Stimulated activated naive CD8-positive, alpha-beta T cell treated with anti-CD3 and anti-CD28 coated beads, Interleukin-15, Interleukin-2, amounts not matched to agents 100 ng/mL and 50 ng/mL, for 24 hours (primary cell): ENCODE measurements around the gene SPTBN1.
"Not testable (repeated sequence)": the region's sequence is repeated elsewhere in the genome, so short reads cannot be mapped to it uniquely, and the experiment has no call there.

Experiments used
- H3K27ac Mint-ChIP-seq: one replicate; pipeline ENCODE4 v1.8.0; 2021; ENCODE audit warnings: mild to moderate bottlenecking, mixed read lengths
- H3K27me3 Mint-ChIP-seq: one replicate; pipeline ENCODE4 v1.8.0; 2021; ENCODE audit warnings: mixed read lengths
- H3K36me3 Mint-ChIP-seq: one replicate; pipeline ENCODE4 v1.8.0; 2021; ENCODE audit warnings: low read depth, mixed read lengths
- H3K4me1 Mint-ChIP-seq: one replicate; pipeline ENCODE4 v1.8.0; 2021; ENCODE audit warnings: low read depth, mixed read lengths
- H3K4me3 Mint-ChIP-seq: one replicate; pipeline ENCODE4 v1.8.0; 2021; ENCODE audit warnings: mild to moderate bottlenecking, mixed read lengths
- H3K9me3 Mint-ChIP-seq: one replicate; pipeline ENCODE4 v1.8.0; 2021; ENCODE audit warnings: mixed read lengths

SPTBN1 gene

GRCh38 chr2:54675738-54676137, 219.6 kb downstream of the SPTBN1 start:
- Mint-ChIP-seq H3K4me1 (peaks cover 45% of the 10 kb centered on the region), H3K36me3 (peaks cover 6% of the 10 kb centered on the region), H3K27me3 (peaks cover 42% of the 10 kb centered on the region), H3K4me3 (no peak overlapping the region), H3K27ac (no peak overlapping the region), H3K9me3 (no peaks in the 10 kb centered on the region)

GRCh38 chr2:54676656-54677055, 220.5 kb downstream of the SPTBN1 start:
- Mint-ChIP-seq H3K27me3 (peaks cover 48% of the 10 kb centered on the region), H3K4me3 (no peak overlapping the region), H3K36me3 (no peaks in the 10 kb centered on the region), H3K27ac (no peak overlapping the region), H3K4me1 (peaks cover 54% of the 10 kb centered on the region), H3K9me3 (no peaks in the 10 kb centered on the region)

GRCh38 chr2:54677476-54678265, 221.5 kb downstream of the SPTBN1 start:
- Mint-ChIP-seq H3K4me3 (no peak overlapping the region), H3K27ac (no peak overlapping the region), H3K9me3 (no peaks in the 10 kb centered on the region), H3K36me3 (no peaks in the 10 kb centered on the region), H3K27me3 (peaks cover 49% of the 10 kb centered on the region), H3K4me1 (peaks cover 48% of the 10 kb centered on the region)

- Mint-ChIP-seq H3K27me3 (peaks cover 58% of the 10 kb centered on the region), H3K9me3 (no peaks in the 10 kb centered on the region), H3K27ac (no peak overlapping the region), H3K36me3 (no peaks in the 10 kb centered on the region), H3K4me1 (peaks cover 37% of the 10 kb centered on the region), H3K4me3 (no peak overlapping the region)
Measured at GRCh38 chr2:54678719-54679118, 222.6 kb downstream of the SPTBN1 start.

- Mint-ChIP-seq H3K27ac (peak overlapping the region; percentile 89), H3K36me3 (no peaks in the 10 kb centered on the region), H3K9me3 (no peaks in the 10 kb centered on the region), H3K4me3 (peak overlapping the region; percentile 61), H3K27me3 (peaks cover 66% of the 10 kb centered on the region), H3K4me1 (peaks cover 29% of the 10 kb centered on the region)
Measured at GRCh38 chr2:54680397-54681041, 224.4 kb downstream of the SPTBN1 start.

GRCh38 chr2:54681416-54681815, 225.3 kb downstream of the SPTBN1 start:
- Mint-ChIP-seq H3K36me3 (no peaks in the 10 kb centered on the region), H3K4me1 (peaks cover 29% of the 10 kb centered on the region), H3K4me3 (no peak overlapping the region), H3K27ac (no peak overlapping the region), H3K9me3 (no peaks in the 10 kb centered on the region), H3K27me3 (peaks cover 58% of the 10 kb centered on the region)

GRCh38 chr2:54683596-54683995, 227.5 kb downstream of the SPTBN1 start:
- H3K36me3 Mint-ChIP-seq, result no peaks in the 10 kb centered on the region
- no peak overlapping the region for H3K27ac Mint-ChIP-seq
- H3K9me3 Mint-ChIP-seq, result no peaks in the 10 kb centered on the region
- peaks cover 29% of the 10 kb centered on the region for H3K4me1 Mint-ChIP-seq
- peaks cover 40% of the 10 kb centered on the region for H3K27me3 Mint-ChIP-seq
- no peak overlapping the region for H3K4me3 Mint-ChIP-seq

- Mint-ChIP-seq H3K27ac (no peak overlapping the region), H3K27me3 (peaks cover 46% of the 10 kb centered on the region), H3K4me3 (no peak overlapping the region), H3K9me3 (no peaks in the 10 kb centered on the region), H3K4me1 (peaks cover 15% of the 10 kb centered on the region), H3K36me3 (no peaks in the 10 kb centered on the region)
Measured at GRCh38 chr2:54685263-54685775, 229.2 kb downstream of the SPTBN1 start.

- Mint-ChIP-seq H3K9me3 (no peaks in the 10 kb centered on the region), H3K4me3 (no peak overlapping the region), H3K27ac (no peak overlapping the region), H3K27me3 (peaks cover 41% of the 10 kb centered on the region), H3K4me1 (no peaks in the 10 kb centered on the region), H3K36me3 (no peaks in the 10 kb centered on the region)
Measured at GRCh38 chr2:54687595-54688152, 231.5 kb downstream of the SPTBN1 start.

GRCh38 chr2:54691445-54692135, 235.5 kb downstream of the SPTBN1 start:
- Mint-ChIP-seq H3K9me3 (no peaks in the 10 kb centered on the region), H3K4me1 (no peaks in the 10 kb centered on the region), H3K36me3 (no peaks in the 10 kb centered on the region), H3K27ac (no peak overlapping the region), H3K27me3 (peaks cover 18% of the 10 kb centered on the region), H3K4me3 (no peak overlapping the region)

- H3K36me3 Mint-ChIP-seq, result no peaks in the 10 kb centered on the region
- H3K9me3 Mint-ChIP-seq, result no peaks in the 10 kb centered on the region
- H3K4me3 Mint-ChIP-seq, result no peak overlapping the region
- peaks cover 18% of the 10 kb centered on the region for H3K27me3 Mint-ChIP-seq
- no peaks in the 10 kb centered on the region for H3K4me1 Mint-ChIP-seq
- H3K27ac Mint-ChIP-seq, result no peak overlapping the region
Measured at GRCh38 chr2:54692556-54692955, 236.4 kb downstream of the SPTBN1 start.

GRCh38 chr2:54695378-54695777, 239.3 kb downstream of the SPTBN1 start:
- Mint-ChIP-seq H3K27ac (no peak overlapping the region), H3K27me3 (peaks cover 7% of the 10 kb centered on the region), H3K36me3 (no peaks in the 10 kb centered on the region), H3K4me1 (no peaks in the 10 kb centered on the region), H3K9me3 (no peaks in the 10 kb centered on the region), H3K4me3 (no peak overlapping the region)

- Mint-ChIP-seq H3K4me1 (peaks cover 8% of the 10 kb centered on the region), H3K27ac (no peak overlapping the region), H3K9me3 (no peaks in the 10 kb centered on the region), H3K27me3 (peaks cover 4% of the 10 kb centered on the region), H3K36me3 (no peaks in the 10 kb centered on the region), H3K4me3 (no peak overlapping the region)
Measured at GRCh38 chr2:54697934-54698333, 241.8 kb downstream of the SPTBN1 start.

- not testable (repeated sequence) for H3K4me1 Mint-ChIP-seq, H3K27me3 Mint-ChIP-seq, H3K9me3 Mint-ChIP-seq, H3K27ac Mint-ChIP-seq, H3K36me3 Mint-ChIP-seq, H3K4me3 Mint-ChIP-seq
Measured at GRCh38 chr2:54698926-54699325, 242.8 kb downstream of the SPTBN1 start.

- H3K4me3 Mint-ChIP-seq, result no peak overlapping the region
- no peaks in the 10 kb centered on the region for H3K36me3 Mint-ChIP-seq
- no peak overlapping the region for H3K27ac Mint-ChIP-seq
- peaks cover 8% of the 10 kb centered on the region for H3K4me1 Mint-ChIP-seq
- H3K27me3 Mint-ChIP-seq, result peaks cover 4% of the 10 kb centered on the region
- no peaks in the 10 kb centered on the region for H3K9me3 Mint-ChIP-seq
Measured at GRCh38 chr2:54699665-54700064, 243.5 kb downstream of the SPTBN1 start.
